MM.1S (cell line): ENCODE measurements around the gene PGM3.

Source experiments
- EZH2phosphoT487 ChIP-seq: fragments of 300-600 bp; sonication (generic); IDR thresholded peaks from 2 replicates; pipeline ENCODE4 v1.6.1; 2018; ENCODE audit warnings: antibody characterized with exemption, low read length
- TF ChIP-seq, protein P1 (sequence below): fragments of 300-600 bp; sonication (generic); IDR thresholded peaks from 2 replicates; pipeline ENCODE4 v1.5.1; 2016; ENCODE audit warnings: antibody characterized with exemption, low read length, mixed read lengths

GRCh38 chr6:83168556-83168955 is 24.5 kb downstream of the PGM3 start:
- TF ChIP-seq, protein P1, sequence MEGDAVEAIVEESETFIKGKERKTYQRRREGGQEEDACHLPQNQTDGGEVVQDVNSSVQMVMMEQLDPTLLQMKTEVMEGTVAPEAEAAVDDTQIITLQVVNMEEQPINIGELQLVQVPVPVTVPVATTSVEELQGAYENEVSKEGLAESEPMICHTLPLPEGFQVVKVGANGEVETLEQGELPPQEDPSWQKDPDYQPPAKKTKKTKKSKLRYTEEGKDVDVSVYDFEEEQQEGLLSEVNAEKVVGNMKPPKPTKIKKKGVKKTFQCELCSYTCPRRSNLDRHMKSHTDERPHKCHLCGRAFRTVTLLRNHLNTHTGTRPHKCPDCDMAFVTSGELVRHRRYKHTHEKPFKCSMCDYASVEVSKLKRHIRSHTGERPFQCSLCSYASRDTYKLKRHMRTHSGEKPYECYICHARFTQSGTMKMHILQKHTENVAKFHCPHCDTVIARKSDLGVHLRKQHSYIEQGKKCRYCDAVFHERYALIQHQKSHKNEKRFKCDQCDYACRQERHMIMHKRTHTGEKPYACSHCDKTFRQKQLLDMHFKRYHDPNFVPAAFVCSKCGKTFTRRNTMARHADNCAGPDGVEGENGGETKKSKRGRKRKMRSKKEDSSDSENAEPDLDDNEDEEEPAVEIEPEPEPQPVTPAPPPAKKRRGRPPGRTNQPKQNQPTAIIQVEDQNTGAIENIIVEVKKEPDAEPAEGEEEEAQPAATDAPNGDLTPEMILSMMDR, result no peak
- TF ChIP-seq EZH2phosphoT487, result no peak
